SK-N-MC (cell line): ENCODE data around the gene FAM204A.

Experiments
- EZH2 ChIP-seq: fragments of 200-600 bp; sonication (generic); IDR thresholded peaks from one replicate; pipeline ENCODE4 v1.6.1; 2017; ENCODE audit warnings: antibody characterized with exemption
- FOXP2 ChIP-seq: optimal IDR thresholded peaks from 2 replicates; pipeline ENCODE3; 2011; ENCODE audit warnings: mild to moderate bottlenecking, moderate library complexity; ENCODE audit not compliant: insufficient read depth; ENCODE audit errors: extremely low read length, control extremely low read depth
- POLR2AphosphoS5 ChIP-seq: IDR thresholded peaks from 2 replicates; pipeline ENCODE4 v1.6.1; 2012; ENCODE audit warnings: mild to moderate bottlenecking, low read depth, low read length, borderline replicate concordance

DNA sequence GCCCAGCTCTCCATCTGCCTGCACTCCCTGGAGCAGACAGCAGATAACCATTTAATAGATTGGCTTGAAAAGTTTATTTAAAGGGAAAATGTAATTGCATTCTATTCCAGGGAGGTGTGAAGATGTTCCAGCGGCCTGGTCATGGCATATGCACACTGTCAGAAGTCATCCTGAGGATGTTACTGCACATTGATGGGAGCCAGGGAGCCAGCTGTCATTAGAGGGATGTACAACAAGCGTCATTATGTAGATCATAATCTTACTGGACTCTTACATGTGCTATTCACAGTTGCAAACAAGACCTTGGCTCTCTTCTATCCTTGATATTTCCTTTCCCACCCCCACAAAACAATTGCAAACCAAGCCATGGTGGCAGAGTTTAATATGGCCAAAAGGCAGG, 65.4 kb downstream of the FAM204A start:
- TF ChIP-seq EZH2 (no peak), POLR2AphosphoS5 (no peak), FOXP2 (no peak)
